Stomach (tissue), 4 donors: ENCODE results near the gene NDUFS1.

ENCODE experiments used
- POLR2AphosphoS5 ChIP-seq, 3 donors: sonication (generic); formaldehyde crosslinking; IDR thresholded peaks; one replicate each; pipeline ENCODE4 v1.6.1; 2016; ENCODE audit warnings: antibody characterized with exemption in 3 of 3
- TF ChIP-seq, protein P1 (sequence below), 7 experiments: fragments of 450-650 bp in 4 of 7; fragments of 200-600 bp in 3 of 7; sonication (generic) in 3 of 7; IDR thresholded peaks; one replicate each; pipeline ENCODE4 v1.5.1; 2016 to 2019; ENCODE audit warnings: antibody characterized with exemption in 7 of 7, control low read depth in 2 of 7, mild to moderate bottlenecking in 1 of 7

DNA sequence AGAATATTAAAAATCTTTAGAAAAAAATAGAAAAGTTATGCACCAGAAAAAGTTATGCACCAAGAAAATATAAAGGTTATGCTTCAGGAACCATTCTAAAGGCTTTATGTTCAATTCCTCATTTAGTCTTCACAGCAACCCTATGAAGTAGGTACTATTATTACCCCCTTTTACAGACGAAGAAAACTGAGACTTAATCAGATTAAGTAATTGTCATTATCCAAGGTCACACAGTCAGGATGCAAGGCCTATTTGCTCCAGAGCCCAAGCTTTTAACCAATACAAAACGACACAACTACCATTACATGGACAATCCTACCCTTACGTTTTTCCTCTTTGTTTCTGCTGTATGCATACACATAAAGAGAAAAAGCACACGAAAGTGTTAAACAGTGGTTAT is 78.3 kb downstream of the NDUFS1 start:
- TF ChIP-seq, protein P1, sequence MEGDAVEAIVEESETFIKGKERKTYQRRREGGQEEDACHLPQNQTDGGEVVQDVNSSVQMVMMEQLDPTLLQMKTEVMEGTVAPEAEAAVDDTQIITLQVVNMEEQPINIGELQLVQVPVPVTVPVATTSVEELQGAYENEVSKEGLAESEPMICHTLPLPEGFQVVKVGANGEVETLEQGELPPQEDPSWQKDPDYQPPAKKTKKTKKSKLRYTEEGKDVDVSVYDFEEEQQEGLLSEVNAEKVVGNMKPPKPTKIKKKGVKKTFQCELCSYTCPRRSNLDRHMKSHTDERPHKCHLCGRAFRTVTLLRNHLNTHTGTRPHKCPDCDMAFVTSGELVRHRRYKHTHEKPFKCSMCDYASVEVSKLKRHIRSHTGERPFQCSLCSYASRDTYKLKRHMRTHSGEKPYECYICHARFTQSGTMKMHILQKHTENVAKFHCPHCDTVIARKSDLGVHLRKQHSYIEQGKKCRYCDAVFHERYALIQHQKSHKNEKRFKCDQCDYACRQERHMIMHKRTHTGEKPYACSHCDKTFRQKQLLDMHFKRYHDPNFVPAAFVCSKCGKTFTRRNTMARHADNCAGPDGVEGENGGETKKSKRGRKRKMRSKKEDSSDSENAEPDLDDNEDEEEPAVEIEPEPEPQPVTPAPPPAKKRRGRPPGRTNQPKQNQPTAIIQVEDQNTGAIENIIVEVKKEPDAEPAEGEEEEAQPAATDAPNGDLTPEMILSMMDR (IDR thresholded peaks at IDR 0.05), result no peak
- no peak for TF ChIP-seq POLR2AphosphoS5 (IDR thresholded peaks at IDR 0.05)
